Heart left ventricle (tissue), 16 donors: ENCODE measurements around the gene SLC2A10. TPM values are rescaled to one million over a fixed set of nuclear protein-coding genes. Genes with fewer than 3 reads are reported as not detected.

Experiments used
- ATAC-seq, 4 donors: fragments of 200-7000 bp; cut with Tn5 transposase; one replicate each; pipeline ENCODE4 v1.9.1; 2020 to 2022; ENCODE audit warnings: moderate library complexity in 4 of 4, mild to moderate bottlenecking in 3 of 4, moderate number of reproducible peaks in 1 of 4
- DNase-seq, 5 donors: peaks; one replicate each; pipeline ENCODE4 v3.0.0-alpha.2; 2020
- H3K27ac ChIP-seq, 12 donors: fragments of 200-600 bp; sonication (generic) in 4 of 12; one replicate each; pipeline versions ENCODE4 v1.5.0 to v1.8.0; 2016 to 2022; ENCODE audit warnings: mild to moderate bottlenecking in 2 of 12
- H3K27me3 ChIP-seq, 9 donors: fragments of 200-600 bp; sonication (generic) in 2 of 9; one replicate each; pipeline versions ENCODE4 v1.5.1 to v1.8.0; 2016 to 2022; ENCODE audit warnings: mild to moderate bottlenecking in 3 of 9
- H3K36me3 ChIP-seq, 9 donors: fragments of 200-600 bp; sonication (generic) in 2 of 9; one replicate each; pipeline versions ENCODE4 v1.5.0 to v1.8.0; 2018 to 2022; ENCODE audit warnings: mild to moderate bottlenecking in 2 of 9
- H3K4me1 ChIP-seq, 12 donors: fragments of 200-600 bp; sonication (generic) in 4 of 12; one replicate each; pipeline versions ENCODE4 v1.5.0 to v1.8.0; 2016 to 2022; ENCODE audit warnings: mild to moderate bottlenecking in 3 of 12
- H3K4me3 ChIP-seq, 12 donors: fragments of 200-600 bp; sonication (generic) in 4 of 12; one replicate each; pipeline versions ENCODE4 v1.5.0 to v1.8.0; 2017 to 2022; ENCODE audit warnings: mild to moderate bottlenecking in 9 of 12, moderate library complexity in 4 of 12
- H3K9me3 ChIP-seq, 12 donors: fragments of 200-600 bp; sonication (generic) in 4 of 12; one replicate each; pipeline versions ENCODE4 v1.5.0 to v1.8.0; 2016 to 2022; ENCODE audit warnings: mild to moderate bottlenecking in 1 of 12
- CTCF ChIP-seq, 12 donors: fragments of 200-600 bp; sonication (generic) in 4 of 12; IDR thresholded peaks; one replicate each; pipeline versions ENCODE4 v1.5.0 to v1.8.0; 2018 to 2022; ENCODE audit warnings: antibody characterized with exemption in 12 of 12, mild to moderate bottlenecking in 5 of 12
- POLR2A ChIP-seq, 2 donors: fragments of 450-650 bp; IDR thresholded peaks; one replicate each; pipeline ENCODE4 v1.6.1; 2017; ENCODE audit warnings: antibody characterized with exemption in 2 of 2, mild to moderate bottlenecking in 2 of 2, moderate library complexity in 2 of 2
- WGBS, 4 donors: extraction: QIAGEN DNeasy Blood & Tissue Kit in 2 of 4; methylation state at CpG; one replicate each; pipeline versions ENCODE4 v1.1.5 to v1.1.7; 2013 to 2018; 5-methylcytosine and 5-hydroxymethylcytosine counted together
- intact Hi-C, 10 donors: fragments of 100-400 bp; cut with DNase I; formaldehyde crosslinking; loops; one replicate each; pipeline versions ENCODE4 v1.11.1 to v1.14.2; 2022
- polyA plus RNA-seq, 2 donors: library from polyadenylated mRNA; stranded (reverse); fragments of 200-250 nt; gene quantifications; one replicate each; pipeline ENCODE4 v1.2.3, GENCODE V29; 2013
- total RNA-seq, 9 donors: library from RNA; depleted of rRNA in 2 of 9; stranded (reverse); fragments of >200 nt in 2 of 9; fragmentation: NEBNext Ultra II Directional in 3 of 9; extraction: Animal tissue kit (Norgen Biotek cat#: 25700) in 3 of 9; gene quantifications; one replicate each; pipeline versions ENCODE4 v1.1.0 to v1.2.4, GENCODE V29; 2016 to 2023
- donor health status: ischemic (EF 13 %, LVEDD 7.1; RV severe dilation, severe dysfunction).
- donor health status: healthy with polysubstance abuse.
- donor health status: DM: no; HTN: yes; CAD: no.
- donor health status: DM: no; HTN: no; CAD: no.
- donor health status: ischemic (EF 25% LVEDD 6.9; RV normal size, moderate dysfunction).
- donor health status: ischemic (EF 25% LVEDD 5.7; RV mildly dilated, moderate dysfunction).
- donor health status: healthy.
- donor health status: DM: yes; HTN: yes; CAD: no.
- donor health status: ischemic (EF 35%, LVEDD 5.7; RV mildly dilated, moderate dysfunction).
- donor health status: nonischemic (EF 11% LVEDD 7.7; RV severe dilation, severe dysfunction).
- donor health status: DM: yes; HTN: yes; CAD: no.
- donor health status: PGD.
- donor health status: ischemic (EF 29% LVEDD 5.4; RV normal size, mild dysfunction).
- donor health status: nonischemic (EF 23%, LVEDD 6.1; RV moderate dilation, normal function).

Gene SLC2A10
- total and polyA plus RNA-seq, 11 donors: 1.4 to 6.3 (median 2.8) TPM

DNA sequence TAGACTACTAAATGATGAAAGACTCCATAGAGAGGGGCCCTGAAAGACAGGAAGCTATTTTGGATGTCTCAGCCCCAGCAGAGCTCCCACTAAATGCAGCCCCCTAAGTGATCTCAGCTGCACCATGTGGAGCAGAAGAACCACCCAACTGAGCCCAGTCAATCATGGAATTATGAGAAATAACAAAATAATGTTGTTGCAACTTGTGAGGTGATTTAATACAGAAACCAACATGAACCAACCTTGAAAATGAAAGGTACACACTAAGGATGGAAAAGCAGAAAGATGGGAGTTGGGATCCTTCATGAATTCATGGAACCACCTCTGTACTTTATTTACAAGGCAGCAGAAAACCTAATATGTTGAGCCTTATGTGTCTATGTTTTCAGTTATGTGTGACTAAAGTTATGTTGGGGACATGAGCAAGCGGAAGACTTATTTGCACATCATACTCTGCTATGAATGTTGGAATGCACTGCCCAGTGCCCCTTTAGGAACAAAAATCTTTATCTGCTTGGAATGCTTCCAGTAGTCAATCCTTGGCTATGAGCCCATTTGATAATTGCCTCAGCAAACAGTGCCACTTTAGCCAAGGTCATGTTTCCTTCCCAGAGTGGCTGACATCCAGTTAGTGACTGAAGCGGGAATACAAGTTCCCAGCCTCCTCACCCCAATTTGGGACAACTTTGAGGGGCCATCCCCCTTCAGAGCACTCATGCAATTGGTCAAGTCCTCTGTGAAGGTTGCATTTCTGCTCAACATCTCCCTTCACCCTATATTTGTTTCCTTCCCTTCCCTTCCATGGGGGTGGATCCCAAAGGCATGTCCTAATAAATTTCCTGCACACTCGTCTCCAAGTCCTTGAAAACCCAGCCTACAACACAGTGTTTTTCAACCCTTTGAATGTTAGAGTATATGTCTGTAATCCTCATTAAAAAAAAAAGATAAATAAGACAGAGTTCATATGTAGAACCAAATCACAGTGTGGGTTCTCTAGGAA, 38.6 kb upstream of the SLC2A10 start:
- intact Hi-C loops: no loop called here
- TF ChIP-seq CTCF (IDR thresholded peaks at IDR 0.05) (no peak), POLR2A (IDR thresholded peaks at IDR 0.05) (no peak)

GRCh38 chr20:46671866-46672542, 37.4 kb upstream of the SLC2A10 start:
- no peaks in the 10 kb centered on the region for H3K4me1 ChIP-seq
- no peak overlapping the region for H3K27ac ChIP-seq
- ATAC-seq: no peak
- no peak for DNase-seq
- H3K27me3 ChIP-seq: no peaks in the 10 kb centered on the region
- no peak overlapping the region for H3K4me3 ChIP-seq
- intact Hi-C loops: no loop called here
- no peak for TF ChIP-seq POLR2A (IDR thresholded peaks at IDR 0.05)
- TF ChIP-seq CTCF (IDR thresholded peaks at IDR 0.05): no peak
- WGBS, 4 donors: 92 to 98% (median 97%) methylated on average over 3 of the region's 3 CpGs
- H3K36me3 ChIP-seq: no peaks in the 10 kb centered on the region
- peaks cover 0 to 38% (median 5%) of the 10 kb centered on the region in 12 donors for H3K9me3 ChIP-seq

More for the DNA sequence above, 38.6 kb upstream of the SLC2A10 start:
- ATAC-seq: no peak
- Histone ChIP-seq H3K36me3 (no peaks in the 10 kb centered on the region), H3K27ac (no peak overlapping the region), H3K4me1 (no peaks in the 10 kb centered on the region), H3K27me3 (no peaks in the 10 kb centered on the region), H3K4me3 (no peak overlapping the region), H3K9me3 (peaks cover 0 to 38% (median 5%) of the 10 kb centered on the region in 12 donors)
- 43 to 58% (median 45%) methylated on average over 3 of the region's 3 CpGs for WGBS, 4 donors
- DNase-seq: no peak

- no peak for DNase-seq
- TF ChIP-seq POLR2A (IDR thresholded peaks at IDR 0.05) (no peak), CTCF (IDR thresholded peaks at IDR 0.05) (no peak)
- H3K9me3 ChIP-seq: peaks cover 0 to 38% (median 5%) of the 10 kb centered on the region in 12 donors
- no peaks in the 10 kb centered on the region for H3K36me3 ChIP-seq
- no peak overlapping the region for H3K27ac ChIP-seq
- H3K4me3 ChIP-seq: no peak overlapping the region
- H3K27me3 ChIP-seq: no peaks in the 10 kb centered on the region
- 91 to 94% (median 93%) methylated on average over 2 to 5 of the region's 5 CpGs for WGBS, 4 donors
- no peaks in the 10 kb centered on the region for H3K4me1 ChIP-seq
- no peak for ATAC-seq
- intact Hi-C loops: no loop called here
These were observed 36.8 kb upstream of the SLC2A10 start for GRCh38 chr20:46672543-46673148.
